SHP77 (cell line): ENCODE data around the gene GRAP.

ENCODE experiments used
- DNase-seq, 2 experiments: peaks; one replicate each; lab custom pipeline; 2025; lab: John Stamatoyannopoulos, UW

GRAP gene

GRCh38 chr17:19002805-19003542 lies 43.8 kb downstream of the GRAP start:
- DNase-seq, result no peak

- DNase-seq, result no peak
Measured at GRCh38 chr17:19001907-19002590, 44.7 kb downstream of the GRAP start.

GRCh38 chr17:19000531-19001325 lies 46.0 kb downstream of the GRAP start:
- DNase-seq, result no peak

GRCh38 chr17:18999911-19000310 lies 46.8 kb downstream of the GRAP start:
- no peak for DNase-seq

GRCh38 chr17:18999394-18999793 lies 47.4 kb downstream of the GRAP start:
- no peak for DNase-seq

GRCh38 chr17:18997650-18998196 lies 49.0 kb downstream of the GRAP start:
- no peak for DNase-seq

- DNase-seq, result no peak
Measured at GRCh38 chr17:18996458-18996857, 50.3 kb downstream of the GRAP start.

GRCh38 chr17:18995220-18995619 lies 51.5 kb downstream of the GRAP start:
- DNase-seq, result no peak

- DNase-seq, result no peak
Measured at GRCh38 chr17:18994631-18995030, 52.1 kb downstream of the GRAP start.

- no peak for DNase-seq
Measured at GRCh38 chr17:18993905-18994526, 52.7 kb downstream of the GRAP start.

- DNase-seq, result no peak
Measured at GRCh38 chr17:18992454-18993130, 54.2 kb downstream of the GRAP start.

- no peak for DNase-seq
Measured at GRCh38 chr17:18991531-18992315, 55.0 kb downstream of the GRAP start.

- no peak for DNase-seq
Measured at GRCh38 chr17:18990331-18990730, 56.4 kb downstream of the GRAP start.

- DNase-seq, result no peak
Measured at GRCh38 chr17:18988546-18989173, 58.1 kb downstream of the GRAP start.

- DNase-seq, result no peak
Measured at GRCh38 chr17:18987862-18988545, 58.8 kb downstream of the GRAP start.

GRCh38 chr17:18987230-18987610 lies 59.5 kb downstream of the GRAP start:
- DNase-seq, result no peak

GRCh38 chr17:18986541-18987229 lies 60.1 kb downstream of the GRAP start:
- no peak for DNase-seq

- no peak for DNase-seq
Measured at GRCh38 chr17:18985475-18985874, 61.3 kb downstream of the GRAP start.
